ENCODE results near the gene ABR.
"Not testable (repeated sequence)": the region's sequence is repeated elsewhere in the genome, so short reads cannot be mapped to it uniquely, and the experiment has no call there.

The ABR gene

GRCh38 chr17:978103-979093 lies 201.4 kb downstream of the ABR start:
- no peak for DNase-seq

- no peak for DNase-seq
Observed at GRCh38 chr17:977166-977565, 202.6 kb downstream of the ABR start.

GRCh38 chr17:976312-976711 lies 203.5 kb downstream of the ABR start:
- DNase-seq: no peak

GRCh38 chr17:975371-975915 lies 204.3 kb downstream of the ABR start:
- no peak for DNase-seq

- not testable (repeated sequence) for DNase-seq
Observed at GRCh38 chr17:974778-975177, 205.0 kb downstream of the ABR start.

GRCh38 chr17:973053-973452 lies 206.7 kb downstream of the ABR start:
- DNase-seq: no peak

GRCh38 chr17:971861-972260 lies 207.9 kb downstream of the ABR start:
- DNase-seq: not testable (repeated sequence)

GRCh38 chr17:970364-970763 lies 209.4 kb downstream of the ABR start:
- DNase-seq: no peak

GRCh38 chr17:969811-970355 lies 209.9 kb downstream of the ABR start:
- DNase-seq: no peak

GRCh38 chr17:968812-969730 lies 210.7 kb downstream of the ABR start:
- no peak for DNase-seq

GRCh38 chr17:967122-967521 lies 212.7 kb downstream of the ABR start:
- no peak for DNase-seq

- DNase-seq: no peak
Observed at GRCh38 chr17:965311-965989, 214.3 kb downstream of the ABR start.

- DNase-seq: no peak
Observed at GRCh38 chr17:964876-965275, 214.9 kb downstream of the ABR start.

- DNase-seq: no peak
Observed at GRCh38 chr17:962670-963069, 217.1 kb downstream of the ABR start.

GRCh38 chr17:962166-962565 lies 217.6 kb downstream of the ABR start:
- DNase-seq: no peak

GRCh38 chr17:958712-959451 lies 220.9 kb downstream of the ABR start:
- DNase-seq: no peak

- DNase-seq: no peak
Observed at GRCh38 chr17:957856-958421, 221.8 kb downstream of the ABR start.

- DNase-seq: no peak
Observed at GRCh38 chr17:956905-957304, 222.9 kb downstream of the ABR start.

GRCh38 chr17:954431-955164 lies 225.2 kb downstream of the ABR start:
- DNase-seq: no peak

- no peak for DNase-seq
Observed at GRCh38 chr17:953767-954166, 226.0 kb downstream of the ABR start.
